HG02840 (cell line): ENCODE measurements around the gene PRELID1.

Experiments used
- ATAC-seq: cut with Tn5 transposase; IDR thresholded peaks from one replicate; pipeline ENCODE4 v1.9.1; 2021; ENCODE audit warnings: mild to moderate bottlenecking, moderate library complexity, moderate number of reproducible peaks; ENCODE audit not compliant: unreplicated experiment, low FRiP score

Gene PRELID1

GRCh38 chr5:177311723-177312648 is 8.4 kb downstream of the PRELID1 start, which contains the start of gene MXD3:
MXD3 (minus strand) TSS chr5:177311898; CDS start chr5:177311830, 68 bp downstream.
- ATAC-seq: peak; percentile 74

- ATAC-seq: peak; percentile 25
These were observed 9.1 kb downstream of the PRELID1 start for GRCh38 chr5:177312649-177313181.

DNA sequence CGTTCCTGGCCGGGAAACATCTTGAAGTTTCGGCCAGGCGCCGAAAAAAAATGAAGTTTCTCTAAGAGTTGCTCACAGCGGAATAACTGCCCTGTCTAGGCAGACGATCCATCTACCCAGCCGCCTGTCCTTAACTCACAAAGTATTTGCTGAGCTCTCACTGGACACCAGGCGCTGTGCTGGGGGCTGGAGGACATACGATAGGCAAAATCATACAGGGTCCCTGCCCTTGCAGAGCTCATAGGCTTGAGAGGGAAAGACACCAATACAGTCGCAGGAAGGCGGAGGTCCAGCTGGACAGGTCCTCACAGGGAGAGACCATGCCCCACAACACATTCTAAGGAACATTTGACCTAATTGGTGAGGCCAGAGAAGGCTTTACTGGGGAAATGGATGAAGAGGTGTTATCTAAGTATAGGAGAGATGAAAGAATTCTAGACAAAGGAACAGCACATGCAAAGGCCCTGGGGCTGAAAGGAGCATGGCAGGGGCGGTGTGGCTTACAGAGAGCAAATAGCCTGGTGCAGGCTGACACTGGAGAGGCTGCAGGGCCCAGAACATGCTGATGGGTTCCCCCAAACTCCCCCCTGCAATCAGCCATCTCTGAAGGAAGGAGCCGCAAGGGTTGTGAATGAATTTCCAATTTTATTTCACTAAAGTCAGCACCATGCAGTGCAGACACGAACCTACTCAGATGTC is 10.1 kb downstream of the PRELID1 start:
- ATAC-seq: no peak

DNA sequence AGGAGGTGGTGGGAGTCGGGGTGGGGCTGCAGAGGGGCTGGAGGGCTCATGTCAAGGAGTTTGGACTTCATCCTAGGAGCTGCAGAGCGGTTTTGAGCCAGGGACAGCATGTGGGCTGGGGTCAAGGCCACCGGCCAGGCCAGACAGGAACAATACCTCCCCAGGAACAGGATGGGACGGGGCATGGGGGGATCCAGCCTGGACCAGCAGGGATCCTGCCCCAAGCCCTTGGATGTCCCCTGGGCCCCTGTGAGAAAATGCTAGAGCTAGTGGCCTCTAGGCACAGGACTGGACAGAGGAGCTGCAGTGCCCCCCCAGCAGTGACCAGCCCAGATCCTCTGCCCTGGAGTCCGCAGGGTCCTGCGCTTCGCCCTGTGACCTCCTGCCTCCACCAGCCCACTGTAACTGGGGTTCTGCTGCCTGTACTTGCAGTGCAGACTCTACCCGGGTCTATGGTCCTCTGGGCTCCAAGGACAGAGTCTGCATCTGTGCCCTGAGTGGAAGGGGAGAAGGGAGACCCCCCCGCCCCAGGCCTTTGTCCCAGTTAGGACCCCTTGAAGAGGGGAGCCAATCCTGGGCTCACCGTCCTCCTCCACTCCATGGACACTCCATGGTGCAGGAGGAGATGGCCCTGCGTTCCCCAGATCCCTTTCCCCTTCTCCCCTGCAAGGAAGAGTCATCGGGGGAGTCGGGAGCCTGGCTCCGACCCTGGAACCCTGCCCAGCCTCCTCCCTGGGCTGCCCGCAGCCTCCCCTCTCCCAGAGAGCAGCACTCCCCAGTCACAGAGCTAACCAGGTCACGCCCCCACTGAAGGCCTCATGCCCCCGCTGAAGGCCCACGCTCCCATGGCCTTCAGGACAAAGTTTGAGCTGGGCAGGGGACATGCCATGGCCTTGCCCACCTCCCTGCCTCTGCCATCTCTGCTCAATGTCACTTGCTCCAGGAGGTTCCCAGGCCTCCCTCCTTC is 11.1 kb downstream of the PRELID1 start:
- ATAC-seq: no peak

GRCh38 chr5:177315411-177315810 is 11.8 kb downstream of the PRELID1 start:
- no peak for ATAC-seq

DNA sequence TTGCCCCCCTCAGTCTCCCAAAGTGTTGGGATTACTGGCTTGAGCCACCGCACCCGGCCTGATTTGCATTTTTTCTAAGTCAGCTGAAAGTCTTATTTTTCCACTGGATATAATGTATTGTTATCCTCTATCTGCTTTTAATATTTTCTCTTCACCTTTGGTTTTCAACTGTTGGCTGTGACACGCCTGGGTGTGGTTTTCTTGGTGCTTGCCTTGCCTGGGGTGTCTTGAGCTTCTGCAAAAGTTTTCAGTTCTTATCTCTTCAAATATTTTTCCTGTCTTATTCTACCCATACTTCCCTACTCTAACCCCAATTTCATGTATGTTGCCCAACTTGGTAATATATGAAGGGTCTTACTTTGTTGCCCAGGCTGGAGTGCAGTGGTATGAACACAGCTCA is 12.4 kb downstream of the PRELID1 start:
- no peak for ATAC-seq

- no peak for ATAC-seq
These were observed 14.4 kb downstream of the PRELID1 start for GRCh38 chr5:177317959-177318377.

- ATAC-seq: no peak
These were observed 16.5 kb downstream of the PRELID1 start for GRCh38 chr5:177319913-177320588.

GRCh38 chr5:177320879-177321278 is 17.3 kb downstream of the PRELID1 start:
- ATAC-seq: no peak

GRCh38 chr5:177325868-177326381 is 22.3 kb downstream of the PRELID1 start:
- no peak for ATAC-seq

DNA sequence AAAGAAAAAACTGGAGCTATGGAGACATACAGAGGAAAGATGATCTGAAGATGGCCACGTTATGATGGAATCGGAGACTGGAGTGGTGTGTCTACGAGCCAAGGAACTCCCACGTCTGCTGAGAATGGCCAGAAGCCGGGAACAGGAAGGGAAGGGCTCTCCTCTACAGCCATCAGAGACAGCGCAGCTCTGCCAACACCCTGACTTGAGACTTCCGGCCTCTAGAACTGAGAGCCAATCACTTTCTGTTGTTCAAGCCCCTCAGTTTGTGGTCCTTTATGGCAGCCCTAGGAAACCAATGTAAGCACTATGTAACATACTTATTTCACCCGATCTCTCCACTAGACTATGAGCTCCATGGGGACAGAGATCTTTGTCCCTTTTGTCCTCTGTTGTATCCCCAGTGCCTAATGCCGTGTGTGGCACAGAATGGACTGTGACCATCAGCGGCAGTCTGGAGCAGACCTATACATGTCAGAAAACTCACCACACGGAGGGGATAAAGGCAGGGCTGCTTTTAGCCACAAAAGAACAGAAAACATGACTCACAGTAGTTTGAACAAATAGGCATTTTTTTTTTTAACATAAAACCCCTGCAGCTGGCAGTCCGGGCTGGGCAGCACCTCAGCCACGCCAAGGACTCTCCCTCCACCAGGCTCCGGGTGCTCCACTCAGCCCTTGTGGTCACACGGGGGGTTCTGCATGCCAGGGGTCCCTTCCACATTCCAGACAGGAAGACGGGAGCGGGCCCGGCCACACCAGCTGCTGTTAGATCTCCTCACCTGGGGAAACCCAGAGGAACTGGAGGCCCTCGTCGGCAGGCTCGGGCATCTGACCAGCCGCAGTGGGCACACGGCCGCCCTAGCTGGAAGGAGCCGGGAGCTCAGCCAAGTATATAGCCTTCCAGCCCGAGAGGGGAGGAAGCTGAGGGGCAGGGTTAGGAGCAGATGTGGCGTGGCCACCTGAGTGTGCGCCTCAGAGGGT is 24.2 kb downstream of the PRELID1 start:
- ATAC-seq: no peak

DNA sequence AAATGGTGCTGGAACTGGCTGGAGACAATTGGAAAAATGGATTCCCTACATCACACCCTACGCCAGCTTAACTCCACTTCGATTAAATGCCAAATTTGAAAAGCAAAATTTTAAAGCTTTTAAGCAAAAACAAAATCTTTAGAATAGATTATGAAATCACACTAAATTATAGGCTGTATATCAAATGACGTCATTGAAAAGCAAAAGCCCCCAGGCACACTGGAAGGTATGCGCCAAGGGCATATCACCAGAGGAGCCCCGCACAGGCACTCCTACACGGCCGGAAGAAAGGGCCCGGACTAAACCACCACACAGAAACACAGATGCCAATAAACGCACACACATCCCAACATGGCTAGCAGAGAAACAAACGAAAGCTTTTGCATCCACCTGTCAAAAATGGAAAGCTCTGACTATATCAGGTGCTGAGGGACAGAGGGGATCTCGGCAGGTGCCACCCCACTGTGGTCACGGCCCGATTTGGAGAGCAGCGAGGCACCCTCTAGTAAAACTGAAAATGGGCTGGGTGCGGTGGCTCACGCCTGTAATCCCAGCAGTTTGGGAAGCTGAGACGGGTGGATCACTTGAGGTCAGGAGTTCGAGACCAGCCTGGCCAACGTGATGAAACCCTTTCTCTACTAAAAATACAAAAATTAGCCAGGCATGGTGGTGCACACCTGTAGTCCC is 25.1 kb downstream of the PRELID1 start:
- no peak for ATAC-seq

- no peak for ATAC-seq
These were observed 26.3 kb downstream of the PRELID1 start for GRCh38 chr5:177329883-177330282.

- ATAC-seq: no peak
These were observed 27.6 kb downstream of the PRELID1 start for GRCh38 chr5:177330991-177331842.

DNA sequence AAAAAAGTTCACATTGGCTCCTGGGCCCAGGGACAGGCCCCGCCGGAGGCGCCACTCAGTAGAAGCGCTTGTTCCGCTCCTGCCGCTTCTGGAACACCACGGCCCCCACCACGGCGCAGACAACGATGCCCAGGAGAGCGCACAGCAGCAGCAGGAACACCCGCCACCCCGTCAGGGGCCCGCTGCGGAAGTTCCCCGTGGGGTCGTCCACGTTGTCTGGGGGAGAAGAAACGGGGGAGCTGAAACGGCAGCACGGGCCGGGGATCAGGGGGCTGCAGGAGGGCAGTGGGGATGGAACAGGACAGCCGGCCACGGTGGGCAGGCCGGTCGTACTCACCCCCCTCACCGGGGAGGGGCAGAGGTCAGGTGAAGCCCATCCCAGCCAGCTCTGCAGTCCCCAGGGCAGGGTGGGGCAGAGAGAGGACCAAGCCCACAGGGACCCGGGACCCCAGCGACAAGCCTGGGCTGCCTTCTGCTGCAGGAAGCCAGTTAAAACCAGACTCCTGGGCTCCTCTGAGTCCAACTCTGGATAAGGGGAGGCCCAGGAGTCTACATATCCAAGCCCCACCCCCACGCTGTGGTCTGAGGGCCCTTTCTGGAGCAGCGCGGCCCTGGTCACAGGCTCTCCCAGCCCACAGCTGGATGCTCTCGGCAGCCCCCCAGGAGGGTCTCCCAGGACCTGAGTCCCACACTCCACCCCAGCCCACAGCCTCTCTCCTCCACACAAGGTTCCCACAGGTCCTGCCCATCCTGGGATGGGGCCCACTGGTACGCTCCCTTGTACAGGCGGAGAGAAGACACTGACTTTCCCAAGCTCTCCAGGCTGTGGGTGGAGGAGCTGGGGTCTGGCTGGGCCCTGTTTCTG is 28.7 kb downstream of the PRELID1 start:
- ATAC-seq: no peak

- no peak for ATAC-seq
These were observed 29.3 kb downstream of the PRELID1 start for GRCh38 chr5:177332896-177333260.
